Sigmoid colon (tissue), 4 donors: Measurements from ENCODE around the gene ECT2L.

Source experiments
- POLR2A ChIP-seq, 2 donors: fragments of 450-650 bp; IDR thresholded peaks; one replicate each; pipeline ENCODE4 v1.6.1; 2016; ENCODE audit warnings: antibody characterized with exemption in 2 of 2, mild to moderate bottlenecking in 2 of 2, moderate library complexity in 2 of 2
- POLR2AphosphoS5 ChIP-seq, 4 donors: sonication (generic); formaldehyde crosslinking; IDR thresholded peaks; one replicate each; pipeline ENCODE4 v1.6.1; 2017; ENCODE audit warnings: antibody characterized with exemption in 4 of 4
- TF ChIP-seq, protein P1 (sequence below), 4 experiments: fragments of 450-650 bp in 3 of 4; fragments of 200-600 bp in 1 of 4; IDR thresholded peaks; one replicate each; pipeline ENCODE4 v1.5.1; 2016 to 2019; ENCODE audit warnings: antibody characterized with exemption in 4 of 4, mild to moderate bottlenecking in 3 of 4, moderate library complexity in 2 of 4

DNA sequence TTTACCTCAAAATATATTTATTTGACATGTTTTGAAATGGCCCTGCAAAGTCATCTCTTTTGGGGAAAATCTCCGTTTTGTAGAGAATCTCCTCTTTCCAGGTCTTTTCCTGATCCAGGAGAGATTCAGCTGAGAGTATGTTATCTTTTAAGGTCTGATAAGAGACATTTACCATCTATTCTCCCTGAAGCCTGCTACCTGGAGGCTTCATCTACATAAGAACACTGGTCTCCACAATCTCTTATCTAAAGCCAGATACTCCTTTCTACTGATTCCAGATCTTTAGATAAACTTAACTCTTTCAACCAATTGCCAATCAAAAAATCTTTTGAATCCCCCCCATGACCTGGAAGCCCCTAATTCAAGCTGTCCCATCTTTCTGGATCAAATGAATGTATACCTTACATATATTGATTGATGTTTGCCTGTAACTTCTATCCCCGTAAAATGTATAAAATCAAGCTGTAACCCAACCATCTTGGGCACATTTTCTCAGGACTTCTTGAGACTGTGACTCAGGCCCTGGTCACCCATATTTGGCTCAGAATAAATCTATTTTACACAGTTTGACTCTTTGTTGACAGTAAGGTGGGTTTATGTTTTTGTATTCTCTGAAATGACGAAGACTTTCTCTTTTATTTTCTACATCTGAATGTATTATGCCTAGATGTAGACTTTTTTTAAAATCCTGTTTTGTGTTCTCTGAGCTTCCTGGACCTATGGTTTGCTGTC lies 95.5 kb downstream of the ECT2L start:
- TF ChIP-seq, protein P1, sequence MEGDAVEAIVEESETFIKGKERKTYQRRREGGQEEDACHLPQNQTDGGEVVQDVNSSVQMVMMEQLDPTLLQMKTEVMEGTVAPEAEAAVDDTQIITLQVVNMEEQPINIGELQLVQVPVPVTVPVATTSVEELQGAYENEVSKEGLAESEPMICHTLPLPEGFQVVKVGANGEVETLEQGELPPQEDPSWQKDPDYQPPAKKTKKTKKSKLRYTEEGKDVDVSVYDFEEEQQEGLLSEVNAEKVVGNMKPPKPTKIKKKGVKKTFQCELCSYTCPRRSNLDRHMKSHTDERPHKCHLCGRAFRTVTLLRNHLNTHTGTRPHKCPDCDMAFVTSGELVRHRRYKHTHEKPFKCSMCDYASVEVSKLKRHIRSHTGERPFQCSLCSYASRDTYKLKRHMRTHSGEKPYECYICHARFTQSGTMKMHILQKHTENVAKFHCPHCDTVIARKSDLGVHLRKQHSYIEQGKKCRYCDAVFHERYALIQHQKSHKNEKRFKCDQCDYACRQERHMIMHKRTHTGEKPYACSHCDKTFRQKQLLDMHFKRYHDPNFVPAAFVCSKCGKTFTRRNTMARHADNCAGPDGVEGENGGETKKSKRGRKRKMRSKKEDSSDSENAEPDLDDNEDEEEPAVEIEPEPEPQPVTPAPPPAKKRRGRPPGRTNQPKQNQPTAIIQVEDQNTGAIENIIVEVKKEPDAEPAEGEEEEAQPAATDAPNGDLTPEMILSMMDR (IDR thresholded peaks at IDR 0.05) = no peak
- TF ChIP-seq POLR2A (IDR thresholded peaks at IDR 0.05) (no peak), POLR2AphosphoS5 (IDR thresholded peaks at IDR 0.05) (no peak)
